Osteoblast (primary cell): ENCODE results near the gene CD3G. TPM values are rescaled to one million over a fixed set of nuclear protein-coding genes. Genes with fewer than 3 reads are reported as not detected.

Source experiments
- DNase-seq: peaks from one replicate; pipeline ENCODE4 v3.0.0; 2011; ENCODE audit warnings: low spot score, mixed read lengths; ENCODE audit not compliant: insufficient read length; ENCODE audit errors: missing footprints
- H2AFZ ChIP-seq: 2 replicates; pipeline ENCODE4 v1.6.0; 2011; ENCODE audit warnings: mild to moderate bottlenecking, low read length
- H3K27ac ChIP-seq: 2 replicates; pipeline ENCODE4 v1.5.1; 2011; ENCODE audit warnings: mild to moderate bottlenecking, low read depth, low read length, moderate library complexity
- H3K27me3 ChIP-seq: 2 replicates; pipeline ENCODE4 v1.6.0; 2012; ENCODE audit warnings: mild to moderate bottlenecking, control low read depth, inconsistent platforms, low read length, moderate library complexity; ENCODE audit not compliant: insufficient read depth
- H3K36me3 ChIP-seq: 2 replicates; pipeline ENCODE4 v1.5.1; 2011; ENCODE audit warnings: mild to moderate bottlenecking, low read length, control low read depth, moderate library complexity; ENCODE audit not compliant: insufficient read depth
- H3K4me1 ChIP-seq: 2 replicates; pipeline ENCODE4 v1.5.1; 2011; ENCODE audit warnings: mild to moderate bottlenecking, low read length, control low read depth, moderate library complexity; ENCODE audit not compliant: insufficient read depth
- H3K4me2 ChIP-seq: 2 replicates; pipeline ENCODE4 v1.6.0; 2011; ENCODE audit warnings: mild to moderate bottlenecking, low read length; ENCODE audit not compliant: insufficient read depth
- H3K4me3 ChIP-seq: fragments of 200-600 bp; sonication (generic); 3 replicates; pipeline ENCODE4 v1.5.1; 2012; ENCODE audit warnings: mild to moderate bottlenecking, low read length, inconsistent platforms; ENCODE audit not compliant: insufficient read depth
- H3K79me2 ChIP-seq: 2 replicates; pipeline ENCODE4 v1.6.0; 2012; ENCODE audit warnings: mild to moderate bottlenecking, low read length, control low read depth, inconsistent platforms; ENCODE audit not compliant: insufficient read depth
- H3K9me3 ChIP-seq: 2 replicates; pipeline ENCODE4 v1.5.1; 2011; ENCODE audit warnings: low read depth, low read length, control low read depth
- H4K20me1 ChIP-seq: 2 replicates; pipeline ENCODE4 v1.6.0; 2012; ENCODE audit warnings: mild to moderate bottlenecking, low read length, control low read depth; ENCODE audit not compliant: insufficient read depth
- total RNA-seq: library from RNA; depleted of rRNA; stranded (reverse); fragments of >200 nt; gene quantifications from 2 replicates; pipeline ENCODE4 v1.2.3, GENCODE V29; 2012
- TF ChIP-seq, protein P1 (sequence below): IDR thresholded peaks from 2 replicates; pipeline ENCODE4 v1.5.1; 2011; ENCODE audit warnings: mild to moderate bottlenecking, low read depth, low read length, moderate library complexity; ENCODE audit errors: extremely low read depth

Gene CD3G
- not detected in 2 replicates for total RNA-seq

DNA sequence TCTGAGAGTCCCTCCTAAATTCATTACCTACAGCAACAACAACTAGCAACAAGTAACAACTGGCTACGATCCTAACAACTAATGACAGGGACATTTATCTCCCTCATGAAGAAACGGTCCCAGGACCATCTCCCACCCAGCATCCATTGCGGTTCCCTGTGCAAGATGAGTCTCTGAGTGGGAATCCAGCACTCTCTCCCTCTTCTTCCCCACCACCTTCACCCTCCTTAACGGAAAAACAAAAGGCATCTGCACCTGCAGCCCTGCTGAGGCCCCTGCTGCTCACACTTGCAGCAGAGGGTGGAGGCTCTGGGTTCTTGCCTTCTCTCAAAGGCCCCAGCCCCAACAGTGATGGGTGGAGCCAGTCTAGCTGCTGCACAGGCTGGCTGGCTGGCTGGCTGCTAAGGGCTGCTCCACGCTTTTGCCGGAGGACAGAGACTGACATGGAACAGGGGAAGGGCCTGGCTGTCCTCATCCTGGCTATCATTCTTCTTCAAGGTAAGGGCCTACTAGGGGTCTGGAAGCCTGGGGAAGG lies at the start of gene CD3G:
Gene CD3G (plus strand): TSS at position 364 of the 535 bp plus-strand sequence. CDS start 80 bp downstream, at position 444.
- Histone ChIP-seq H3K27ac (no peak within 1 kb of the TSS), H2AFZ (no peak within 1 kb of the TSS), H3K9me3 (no peaks in the 10 kb centered on the region), H4K20me1 (no peaks in the 10 kb centered on the region), H3K4me1 (no peaks in the 10 kb centered on the region), H3K4me2 (no peak within 1 kb of the TSS), H3K4me3 (no peak within 1 kb of the TSS), H3K79me2 (no peaks in the 10 kb centered on the region), H3K36me3 (no peaks in the 10 kb centered on the region), H3K27me3 (peaks cover 4% of the 10 kb centered on the region)
- TF ChIP-seq, protein P1, sequence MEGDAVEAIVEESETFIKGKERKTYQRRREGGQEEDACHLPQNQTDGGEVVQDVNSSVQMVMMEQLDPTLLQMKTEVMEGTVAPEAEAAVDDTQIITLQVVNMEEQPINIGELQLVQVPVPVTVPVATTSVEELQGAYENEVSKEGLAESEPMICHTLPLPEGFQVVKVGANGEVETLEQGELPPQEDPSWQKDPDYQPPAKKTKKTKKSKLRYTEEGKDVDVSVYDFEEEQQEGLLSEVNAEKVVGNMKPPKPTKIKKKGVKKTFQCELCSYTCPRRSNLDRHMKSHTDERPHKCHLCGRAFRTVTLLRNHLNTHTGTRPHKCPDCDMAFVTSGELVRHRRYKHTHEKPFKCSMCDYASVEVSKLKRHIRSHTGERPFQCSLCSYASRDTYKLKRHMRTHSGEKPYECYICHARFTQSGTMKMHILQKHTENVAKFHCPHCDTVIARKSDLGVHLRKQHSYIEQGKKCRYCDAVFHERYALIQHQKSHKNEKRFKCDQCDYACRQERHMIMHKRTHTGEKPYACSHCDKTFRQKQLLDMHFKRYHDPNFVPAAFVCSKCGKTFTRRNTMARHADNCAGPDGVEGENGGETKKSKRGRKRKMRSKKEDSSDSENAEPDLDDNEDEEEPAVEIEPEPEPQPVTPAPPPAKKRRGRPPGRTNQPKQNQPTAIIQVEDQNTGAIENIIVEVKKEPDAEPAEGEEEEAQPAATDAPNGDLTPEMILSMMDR = no peak
- DNase-seq = no peak

DNA sequence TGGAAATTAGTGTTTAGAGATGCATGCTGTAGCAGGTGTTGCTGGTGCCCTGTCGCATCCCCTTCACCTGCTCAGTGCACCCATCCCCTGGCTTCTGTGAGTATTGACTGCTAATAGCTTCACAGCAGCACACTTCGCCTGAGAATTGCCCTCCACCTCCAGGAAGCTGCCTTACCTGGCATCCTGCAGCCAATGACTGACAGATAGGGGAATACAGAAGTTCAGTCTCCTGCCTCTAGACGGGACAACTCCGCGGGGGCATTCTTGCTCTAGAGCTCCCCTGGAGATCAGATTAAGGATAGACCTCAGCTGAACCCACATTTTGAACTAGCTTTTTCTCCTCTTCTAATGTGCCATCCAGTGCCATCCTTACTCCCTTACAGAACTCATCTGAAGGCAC lies 48.9 kb upstream of the CD3G start:
- H3K9me3 ChIP-seq = no peaks in the 10 kb centered on the region
- H4K20me1 ChIP-seq = no peaks in the 10 kb centered on the region
- H3K4me1 ChIP-seq = no peaks in the 10 kb centered on the region
- H3K36me3 ChIP-seq = no peaks in the 10 kb centered on the region
- no peak overlapping the region for H3K4me3 ChIP-seq
- H3K79me2 ChIP-seq = no peaks in the 10 kb centered on the region
- TF ChIP-seq, protein P1 = no peak
- no peak for DNase-seq
- no peak overlapping the region for H3K4me2 ChIP-seq
- H3K27me3 ChIP-seq = peaks cover 11% of the 10 kb centered on the region
- H2AFZ ChIP-seq = no peak overlapping the region
- no peak overlapping the region for H3K27ac ChIP-seq

DNA sequence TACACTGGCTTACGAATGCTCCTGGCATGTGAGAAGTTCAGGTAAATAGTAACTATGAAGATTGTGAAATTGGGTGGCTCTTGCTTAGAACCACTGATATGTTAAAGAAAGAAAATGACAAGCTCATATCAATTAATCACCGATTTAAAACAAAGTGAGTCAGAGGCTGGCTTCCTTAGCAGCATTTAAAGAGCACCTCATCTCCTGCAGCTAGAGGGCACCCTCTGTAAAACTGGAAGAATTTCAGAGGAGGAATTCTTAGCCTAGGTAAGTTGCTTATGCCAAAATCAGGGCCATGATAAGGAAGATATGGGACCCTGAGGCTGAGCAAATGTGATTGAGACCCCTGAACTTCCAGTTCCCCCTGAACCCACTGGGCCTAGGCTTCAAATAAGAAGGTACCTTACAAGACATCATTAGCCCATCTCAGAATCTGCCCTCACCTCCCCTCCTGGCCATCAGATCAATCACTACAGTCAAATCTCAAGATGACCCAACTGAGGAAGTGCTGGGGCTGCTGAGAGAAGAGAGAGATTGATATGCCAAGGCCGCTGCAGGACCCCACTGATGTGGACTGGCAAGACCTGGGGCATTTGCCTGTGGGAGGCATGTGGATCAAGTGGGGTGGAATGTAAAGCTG lies 48.2 kb upstream of the CD3G start:
- no peak overlapping the region for H3K4me3 ChIP-seq
- TF ChIP-seq, protein P1 = peak; percentile 59
- peak; percentile 51 for DNase-seq
- H3K36me3 ChIP-seq = no peaks in the 10 kb centered on the region
- no peaks in the 10 kb centered on the region for H3K4me1 ChIP-seq
- no peaks in the 10 kb centered on the region for H3K9me3 ChIP-seq
- H4K20me1 ChIP-seq = no peaks in the 10 kb centered on the region
- no peak overlapping the region for H3K27ac ChIP-seq
- H3K27me3 ChIP-seq = peaks cover 11% of the 10 kb centered on the region
- no peak overlapping the region for H2AFZ ChIP-seq
- H3K4me2 ChIP-seq = no peak overlapping the region
- H3K79me2 ChIP-seq = no peaks in the 10 kb centered on the region

DNA sequence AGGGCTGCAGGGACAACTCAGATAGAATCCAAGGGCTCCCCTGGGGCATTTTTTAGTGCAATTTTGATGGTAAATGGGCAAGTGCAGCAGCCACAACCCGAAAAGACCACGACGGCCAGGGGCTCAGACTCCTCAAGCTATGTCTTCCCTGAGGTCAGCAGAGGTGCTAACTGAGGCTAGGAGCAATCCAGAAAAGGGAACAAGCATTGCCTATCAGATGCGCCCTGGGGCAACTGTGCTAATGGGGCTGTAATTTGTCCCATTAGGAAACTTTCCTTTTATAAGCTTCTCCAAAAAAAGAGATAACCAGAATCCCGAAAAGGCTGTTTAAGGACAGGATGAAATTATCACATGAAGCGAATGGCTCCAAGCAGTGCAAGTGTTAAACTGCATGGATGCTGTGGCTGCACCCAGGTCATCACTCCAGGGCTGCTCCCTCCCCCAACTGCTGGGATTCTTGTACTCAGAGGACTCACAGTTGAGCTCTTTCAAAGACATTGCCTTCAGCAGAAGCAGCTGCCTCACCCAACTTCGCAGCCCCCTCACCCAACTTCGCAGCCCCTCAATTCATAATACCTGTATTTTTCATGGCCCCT lies 42.4 kb upstream of the CD3G start:
- Histone ChIP-seq H3K27ac (no peak overlapping the region), H3K4me1 (no peaks in the 10 kb centered on the region), H3K79me2 (no peaks in the 10 kb centered on the region), H3K9me3 (no peaks in the 10 kb centered on the region), H3K27me3 (peaks cover 2% of the 10 kb centered on the region), H3K36me3 (no peaks in the 10 kb centered on the region), H3K4me3 (no peak overlapping the region), H2AFZ (no peak overlapping the region), H4K20me1 (no peaks in the 10 kb centered on the region), H3K4me2 (no peak overlapping the region)
- no peak for DNase-seq
- TF ChIP-seq, protein P1 = no peak
